Activated T-cell treated with anti-CD3 and anti-CD28 coated beads, Interleukin-2, amount 50 U/mL, for 72 hours (primary cell): Measurements from ENCODE around the gene STIP1. TPM values are rescaled to one million over a fixed set of nuclear protein-coding genes. Genes with fewer than 3 reads are reported as not detected.

ENCODE experiments used
- ATAC-seq, 2 donors: fragments of 150-1000 bp; cut with Tn5 transposase; replicated peaks in 1 of 2; 2 replicates each; pipeline ENCODE4 v1.10.0; 2021; ENCODE audit warnings: moderate library complexity in 2 of 2, mild to moderate bottlenecking in 1 of 2
- DNase-seq, 2 donors: peaks; one replicate each; pipeline ENCODE4 v3.0.0; 2021 to 2022; ENCODE audit warnings: mixed read lengths in 1 of 2
- H3K27ac Mint-ChIP-seq: one replicate; pipeline ENCODE4 v1.8.0; 2022; ENCODE audit warnings: mild to moderate bottlenecking, moderate library complexity, mixed read lengths
- H3K27me3 Mint-ChIP-seq: one replicate; pipeline ENCODE4 v1.8.0; 2022; ENCODE audit warnings: low read depth, mixed read lengths
- H3K36me3 Mint-ChIP-seq, 2 donors: one replicate each; pipeline ENCODE4 v1.8.0; 2022; ENCODE audit warnings: mixed read lengths in 2 of 2, mild to moderate bottlenecking in 1 of 2; ENCODE audit not compliant: insufficient read depth in 2 of 2
- H3K4me1 Mint-ChIP-seq: one replicate; pipeline ENCODE4 v1.8.0; 2022; ENCODE audit warnings: low read depth, mixed read lengths
- H3K4me3 Mint-ChIP-seq, 2 donors: one replicate each; pipeline ENCODE4 v1.8.0; 2022; ENCODE audit warnings: mild to moderate bottlenecking in 2 of 2, mixed read lengths in 2 of 2, moderate library complexity in 2 of 2
- H3K9me3 Mint-ChIP-seq, 2 donors: one replicate each; pipeline ENCODE4 v1.8.0; 2022; ENCODE audit warnings: mixed read lengths in 2 of 2
- total RNA-seq, 2 donors: library from RNA; stranded (reverse); gene quantifications; one replicate each; pipeline ENCODE4 v1.2.3, GENCODE V29; 2022

The STIP1 gene
- total RNA-seq, 2 donors from 2014 or later, result 246 to 256 TPM

GRCh38 chr11:64249563-64250414, 63.8 kb downstream of the STIP1 start:
- no peaks in the 10 kb centered on the region for H3K36me3 Mint-ChIP-seq
- no peak overlapping the region for H3K27ac Mint-ChIP-seq
- DNase-seq (no peak), ATAC-seq (no peak)
- H3K4me1 Mint-ChIP-seq, result peaks cover 32% of the 10 kb centered on the region
- H3K27me3 Mint-ChIP-seq, result no peaks in the 10 kb centered on the region
- no peaks in the 10 kb centered on the region for H3K9me3 Mint-ChIP-seq
- peak overlapping the region; percentile 62 to 87 for H3K4me3 Mint-ChIP-seq

GRCh38 chr11:64250415-64251015, 64.5 kb downstream of the STIP1 start:
- Mint-ChIP-seq H3K9me3 (no peaks in the 10 kb centered on the region), H3K36me3 (no peaks in the 10 kb centered on the region), H3K4me1 (peaks cover 32% of the 10 kb centered on the region), H3K27ac (no peak overlapping the region), H3K27me3 (no peaks in the 10 kb centered on the region), H3K4me3 (peak overlapping the region; percentile 81 to 87)
- DNase-seq (no peak), ATAC-seq (peak in 1 of 2 donors; percentile 1)

GRCh38 chr11:64251016-64251752, 65.2 kb downstream of the STIP1 start, which contains the start of gene PLCB3:
Gene PLCB3 (plus strand): TSS chr11:64251530. CDS start chr11:64251650, 120 bp downstream.
- Mint-ChIP-seq H3K9me3 (no peaks in the 10 kb centered on the region), H3K36me3 (no peaks in the 10 kb centered on the region), H3K27ac (peak within 1 kb of the TSS; percentile 80), H3K27me3 (no peaks in the 10 kb centered on the region), H3K4me3 (peak within 1 kb of the TSS; percentile 95), H3K4me1 (peaks cover 32% of the 10 kb centered on the region)
- ATAC-seq (peak; percentile 71 to 72), DNase-seq (peak; percentile 61 to 77)

DNA sequence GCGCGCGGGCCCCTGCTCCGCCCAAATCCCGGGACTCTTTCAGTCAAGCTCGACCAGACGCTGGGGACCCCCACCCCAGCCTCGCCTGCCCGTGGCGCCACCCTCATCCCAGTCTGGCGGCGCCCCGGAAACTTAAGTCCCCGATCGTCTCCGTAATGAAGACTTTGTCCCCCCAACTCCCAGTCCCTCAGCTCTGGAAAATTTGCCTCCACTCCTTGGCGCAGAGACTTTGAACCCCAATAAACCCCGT, 65.7 kb downstream of the STIP1 start:
- H3K4me3 Mint-ChIP-seq, result peak overlapping the region; percentile 95
- no peaks in the 10 kb centered on the region for H3K27me3 Mint-ChIP-seq
- H3K36me3 Mint-ChIP-seq, result no peaks in the 10 kb centered on the region
- ATAC-seq (no peak), DNase-seq (no peak)
- H3K4me1 Mint-ChIP-seq, result peaks cover 32% of the 10 kb centered on the region
- peak overlapping the region; percentile 80 for H3K27ac Mint-ChIP-seq
- no peaks in the 10 kb centered on the region for H3K9me3 Mint-ChIP-seq

- ATAC-seq, result no peak
- H3K9me3 Mint-ChIP-seq, result no peaks in the 10 kb centered on the region
- peak in 1 of 2 donors; percentile 22 for DNase-seq
- no peaks in the 10 kb centered on the region for H3K36me3 Mint-ChIP-seq
- peak overlapping the region; percentile 95 for H3K4me3 Mint-ChIP-seq
- peaks cover 32% of the 10 kb centered on the region for H3K4me1 Mint-ChIP-seq
- no peaks in the 10 kb centered on the region for H3K27me3 Mint-ChIP-seq
- peak overlapping the region; percentile 80 for H3K27ac Mint-ChIP-seq
These were observed 66.3 kb downstream of the STIP1 start for GRCh38 chr11:64252003-64252872.

DNA sequence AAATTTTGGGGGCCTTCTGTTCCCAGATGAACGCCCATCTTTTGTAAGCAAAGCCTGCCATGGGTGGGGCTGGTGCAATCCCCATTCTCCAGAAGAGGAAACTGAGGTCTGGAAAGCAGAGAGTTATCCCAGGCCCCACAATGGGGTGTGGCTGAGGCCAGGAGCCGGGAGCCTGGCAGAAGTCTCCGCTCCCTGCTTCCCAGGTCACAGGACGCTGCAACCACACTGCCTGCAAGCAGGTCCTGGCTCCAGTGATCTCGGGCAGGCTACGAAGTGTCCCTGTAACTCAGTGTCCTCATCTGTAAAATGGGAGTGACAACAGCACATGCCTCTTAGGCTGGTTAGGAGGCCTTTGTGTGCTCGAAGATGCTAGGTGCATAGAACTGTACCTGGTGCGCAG, 67.1 kb downstream of the STIP1 start:
- ATAC-seq (no peak), DNase-seq (no peak)
- Mint-ChIP-seq H3K4me3 (peak overlapping the region in 1 of 2 donors; percentile 95), H3K4me1 (peaks cover 27% of the 10 kb centered on the region), H3K9me3 (no peaks in the 10 kb centered on the region), H3K27me3 (no peaks in the 10 kb centered on the region), H3K36me3 (peaks cover 0 to 1% of the 10 kb centered on the region in 2 donors), H3K27ac (no peak overlapping the region)

DNA sequence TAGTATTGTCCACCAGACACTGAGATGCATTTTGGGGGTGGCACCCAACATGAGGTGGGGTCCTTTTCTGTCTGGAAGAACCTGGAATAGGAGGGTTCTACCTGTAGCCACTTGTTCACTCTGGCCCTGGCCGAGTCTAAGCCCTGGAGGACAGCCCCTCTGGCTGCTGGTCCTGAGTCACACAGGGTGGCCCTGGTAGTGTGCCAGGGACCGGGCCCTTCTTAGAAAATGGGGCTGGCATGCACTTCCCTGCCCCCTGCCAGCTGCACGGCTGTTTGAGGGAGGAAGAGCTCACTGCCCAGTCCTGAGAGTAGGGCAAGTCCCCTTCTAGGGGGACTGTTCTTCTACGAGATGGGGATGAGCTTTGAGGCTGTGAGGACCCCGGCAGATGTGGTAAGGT, 67.5 kb downstream of the STIP1 start:
- ATAC-seq, result no peak
- Mint-ChIP-seq H3K36me3 (peaks cover 0 to 1% of the 10 kb centered on the region in 2 donors), H3K27me3 (no peaks in the 10 kb centered on the region), H3K9me3 (no peaks in the 10 kb centered on the region), H3K27ac (no peak overlapping the region), H3K4me1 (peaks cover 25% of the 10 kb centered on the region), H3K4me3 (no peak overlapping the region)
- no peak for DNase-seq

Other genes starting within 250 kb of the STIP1 start
- 10 to 100 TPM; 15.1 to 15.2 TPM for gene NAA40, start 247.2 kb upstream of the STIP1 start, total RNA-seq
- 100 to 1,000 TPM; 310 to 319 TPM for gene COX8A, start 211.6 kb upstream of the STIP1 start, total RNA-seq
- 10 to 100 TPM; 62.8 to 72.8 TPM for gene OTUB1, start 199.7 kb upstream of the STIP1 start, total RNA-seq
- gene FLRT1, start 150.2 kb upstream of the STIP1 start, total RNA-seq, result 1 to 10 TPM in 1 of 2 donors, under 1 TPM in 1; 0.19 to 1.4 TPM
- 10 to 100 TPM; 17.4 to 18.4 TPM for gene MACROD1, start 20.1 kb upstream of the STIP1 start, total RNA-seq
- gene FERMT3, start 20.6 kb downstream of the STIP1 start, total RNA-seq, result 100 to 1,000 TPM; 158 to 164 TPM
- gene TRPT1, start 40.0 kb downstream of the STIP1 start, total RNA-seq, result 10 to 100 TPM; 19.7 to 25.5 TPM
- 10 to 100 TPM; 78.6 to 92.9 TPM for gene NUDT22, start 40.1 kb downstream of the STIP1 start, total RNA-seq
- gene DNAJC4, start 44.4 kb downstream of the STIP1 start, total RNA-seq, result 10 to 100 TPM; 42.2 to 54.1 TPM
- gene VEGFB, start 48.4 kb downstream of the STIP1 start, total RNA-seq, result 10 to 100 TPM; 65.4 to 67.3 TPM
- gene FKBP2, start 54.9 kb downstream of the STIP1 start, total RNA-seq, result 10 to 100 TPM; 34.2 to 41.5 TPM
- 100 to 1,000 TPM; 121 to 149 TPM for gene PPP1R14B, start 60.8 kb downstream of the STIP1 start, total RNA-seq
- gene PLCB3, start 65.4 kb downstream of the STIP1 start, total RNA-seq, result 10 to 100 TPM in 1 of 2 donors, 1 to 10 TPM in 1; 9.1 to 10.5 TPM
- gene BAD, start 98.5 kb downstream of the STIP1 start, total RNA-seq, result 10 to 100 TPM; 35.2 to 35.7 TPM
- gene GPR137, start 99.7 kb downstream of the STIP1 start, total RNA-seq, result 10 to 100 TPM; 57.1 to 67.4 TPM
- gene KCNK4, start 105.1 kb downstream of the STIP1 start, total RNA-seq, result under 1 TPM in 1 of 2 donors, not detected in 1; 0.35 TPM
- gene CATSPERZ, start 114.2 kb downstream of the STIP1 start, total RNA-seq, result 1 to 10 TPM in 1 of 2 donors, under 1 TPM in 1; 0.53 to 1.1 TPM
- gene ESRRA, start 119.4 kb downstream of the STIP1 start, total RNA-seq, result 10 to 100 TPM; 40.5 to 42.4 TPM
- 100 to 1,000 TPM; 145 to 154 TPM for gene TRMT112, start 131.4 kb downstream of the STIP1 start, total RNA-seq
- gene PRDX5, start 131.9 kb downstream of the STIP1 start, total RNA-seq, result 100 to 1,000 TPM; 134 to 138 TPM
- gene CCDC88B, start 154.0 kb downstream of the STIP1 start, total RNA-seq, result 100 to 1,000 TPM; 119 to 126 TPM
- 10 to 100 TPM; 16.6 to 18.4 TPM for gene RPS6KA4, start 173.0 kb downstream of the STIP1 start, total RNA-seq